ENCODE data around the gene CSF1.

GRCh38 chr1:109877776-109878175 lies 32.9 kb upstream of the CSF1 start:
- TF ChIP-seq EZH2 (IDR thresholded peaks at IDR 0.05; ENCODE audit: insufficient read depth, poor library complexity, severe bottlenecking) (no peak), EZH2phosphoT487 (IDR thresholded peaks at IDR 0.05; ENCODE audit: insufficient read depth, low read depth) (no peak)

Data from GM23248 (cell line).